VCaP (cell line): Measurements from ENCODE around the gene C12orf60.
A peak's percentile ranks its signal among the peaks of the same experiment; 100 is the strongest.

Experiments
- H3K27ac ChIP-seq: fragments of 450-650 bp; 2 replicates; pipeline ENCODE4 v1.5.1; 2017
- TF ChIP-seq, protein P1 (sequence below): fragments of 450-650 bp; conservative IDR thresholded peaks from 2 replicates; pipeline ENCODE4 v1.5.1; 2017; ENCODE audit warnings: mild to moderate bottlenecking, moderate library complexity

The C12orf60 gene

DNA sequence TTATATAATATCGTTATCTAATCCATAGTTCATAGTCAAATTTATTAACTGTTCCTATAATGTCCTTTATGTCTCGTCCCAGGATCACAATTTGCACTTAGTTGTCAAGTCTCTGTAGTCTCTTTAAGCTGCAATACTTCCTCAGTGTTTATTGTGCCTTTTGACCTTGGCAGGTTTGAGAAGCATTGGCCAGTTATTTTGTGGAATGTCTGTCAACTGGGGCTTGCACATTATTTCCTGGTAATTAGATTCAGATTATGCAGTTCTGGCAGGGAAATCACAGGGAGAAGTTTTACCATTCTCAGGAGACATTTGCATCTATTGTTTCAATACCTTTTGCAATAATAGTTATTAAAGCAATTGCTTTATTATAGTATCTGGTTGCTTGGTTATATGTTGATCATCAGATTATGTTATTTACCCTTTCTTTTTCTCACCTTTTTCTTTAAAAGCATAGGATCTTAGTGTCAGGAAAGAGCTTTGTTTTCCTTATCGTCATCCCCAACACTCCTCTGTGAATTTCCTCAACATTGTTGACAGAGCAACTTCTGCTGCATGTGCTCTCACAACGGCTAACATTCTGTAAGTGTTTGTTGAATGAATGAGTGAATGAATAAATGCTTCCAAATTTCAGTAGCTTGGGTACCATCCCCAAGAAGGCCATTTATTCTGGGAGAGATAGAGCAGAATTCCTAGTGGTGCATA lies 43.6 kb downstream of the C12orf60 start:
- TF ChIP-seq, protein P1, sequence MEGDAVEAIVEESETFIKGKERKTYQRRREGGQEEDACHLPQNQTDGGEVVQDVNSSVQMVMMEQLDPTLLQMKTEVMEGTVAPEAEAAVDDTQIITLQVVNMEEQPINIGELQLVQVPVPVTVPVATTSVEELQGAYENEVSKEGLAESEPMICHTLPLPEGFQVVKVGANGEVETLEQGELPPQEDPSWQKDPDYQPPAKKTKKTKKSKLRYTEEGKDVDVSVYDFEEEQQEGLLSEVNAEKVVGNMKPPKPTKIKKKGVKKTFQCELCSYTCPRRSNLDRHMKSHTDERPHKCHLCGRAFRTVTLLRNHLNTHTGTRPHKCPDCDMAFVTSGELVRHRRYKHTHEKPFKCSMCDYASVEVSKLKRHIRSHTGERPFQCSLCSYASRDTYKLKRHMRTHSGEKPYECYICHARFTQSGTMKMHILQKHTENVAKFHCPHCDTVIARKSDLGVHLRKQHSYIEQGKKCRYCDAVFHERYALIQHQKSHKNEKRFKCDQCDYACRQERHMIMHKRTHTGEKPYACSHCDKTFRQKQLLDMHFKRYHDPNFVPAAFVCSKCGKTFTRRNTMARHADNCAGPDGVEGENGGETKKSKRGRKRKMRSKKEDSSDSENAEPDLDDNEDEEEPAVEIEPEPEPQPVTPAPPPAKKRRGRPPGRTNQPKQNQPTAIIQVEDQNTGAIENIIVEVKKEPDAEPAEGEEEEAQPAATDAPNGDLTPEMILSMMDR: no peak
- H3K27ac ChIP-seq: peak overlapping the region; percentile 93

DNA sequence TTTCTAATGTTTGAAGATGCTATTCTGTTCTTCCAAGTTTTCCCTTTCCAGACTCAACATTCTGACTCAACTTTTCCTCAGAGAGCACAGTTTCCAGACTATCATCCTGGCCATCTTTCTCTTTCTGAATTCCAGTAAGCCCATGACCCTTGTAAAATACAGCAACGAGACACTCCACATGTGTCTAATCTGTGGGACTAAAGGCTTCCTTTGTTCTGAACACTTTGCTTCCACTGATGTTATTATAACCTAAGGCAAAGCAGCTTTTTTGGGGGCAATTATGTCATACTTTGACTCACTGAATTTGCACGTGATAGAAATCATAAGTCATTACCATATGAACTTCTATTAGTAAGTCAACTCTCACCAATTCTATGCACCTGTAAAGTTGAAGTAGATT lies 46.2 kb downstream of the C12orf60 start:
- TF ChIP-seq, protein P1: no peak
- no peak overlapping the region for H3K27ac ChIP-seq

DNA sequence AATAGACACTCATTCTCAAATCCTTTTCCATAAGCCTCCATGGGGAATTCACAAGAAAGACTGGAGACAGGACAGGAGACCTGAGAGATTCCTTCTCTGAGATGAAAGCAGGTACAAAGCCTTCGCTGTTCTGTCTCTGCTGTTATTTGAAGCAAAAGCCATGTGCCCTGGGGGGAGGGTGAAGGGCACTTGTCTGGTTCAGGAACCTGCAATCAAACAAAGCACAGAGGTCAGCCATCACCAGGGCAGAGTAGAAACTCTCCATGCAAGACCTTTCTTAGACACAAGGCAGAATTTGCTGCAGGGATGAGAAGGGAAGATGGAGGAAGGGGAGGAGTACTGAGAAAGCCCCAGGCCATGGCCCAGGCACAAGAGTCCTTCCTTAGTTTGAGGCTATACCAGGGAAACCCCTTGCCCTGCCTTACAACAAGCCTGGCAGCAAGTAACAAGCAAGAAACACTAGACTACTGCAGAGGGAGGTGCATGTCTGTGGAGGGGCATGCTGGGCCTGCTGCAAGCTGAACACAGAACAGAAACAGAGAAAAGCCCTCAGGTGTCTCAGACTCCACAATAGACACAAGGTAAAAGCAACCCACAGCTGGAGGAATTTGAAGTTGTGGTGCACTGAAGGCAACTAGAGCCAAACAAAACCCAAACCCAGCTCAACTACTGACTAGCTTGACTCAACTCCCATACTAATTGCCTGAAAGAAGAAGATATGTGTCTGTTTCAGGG lies 47.6 kb downstream of the C12orf60 start:
- H3K27ac ChIP-seq: no peak overlapping the region
- TF ChIP-seq, protein P1: no peak

DNA sequence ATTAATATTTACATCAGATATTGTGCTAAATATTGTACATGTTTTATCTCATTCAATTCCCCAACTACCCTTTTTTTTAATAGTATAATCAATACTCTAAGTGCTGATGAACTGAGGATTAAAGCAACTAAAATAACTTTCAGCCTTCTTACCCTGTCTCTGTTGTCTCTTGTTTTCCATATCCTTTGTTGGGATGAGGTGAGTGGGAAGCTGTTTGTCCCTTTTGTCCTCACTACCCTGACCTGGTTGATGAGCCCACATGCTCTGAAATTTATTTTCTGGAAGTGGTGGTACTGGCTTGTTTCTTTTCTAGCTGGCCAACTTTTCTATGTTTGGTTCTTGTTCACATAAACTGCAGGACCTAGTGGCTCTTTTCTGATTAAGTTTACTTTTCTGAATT lies 49.4 kb downstream of the C12orf60 start:
- TF ChIP-seq, protein P1: no peak
- H3K27ac ChIP-seq: no peak overlapping the region

DNA sequence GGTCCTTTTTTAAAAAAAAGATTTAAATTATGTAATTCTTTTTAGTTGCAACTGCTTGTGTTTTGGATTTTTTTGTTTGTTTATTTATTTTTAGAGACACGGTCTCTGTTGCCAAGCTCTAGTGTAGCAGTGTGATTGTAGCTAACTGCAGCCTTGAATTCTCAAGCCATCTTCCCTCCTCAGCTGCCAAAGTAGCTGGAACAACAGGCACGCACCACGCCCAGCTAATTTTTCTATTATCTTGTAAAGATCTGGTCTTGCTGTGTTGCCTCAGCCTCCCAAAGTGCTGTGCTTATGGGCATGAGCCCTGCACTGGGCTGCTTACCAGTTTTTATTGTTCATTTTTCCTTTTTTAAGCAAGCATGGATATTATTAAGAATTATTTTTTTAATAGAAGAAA lies 50.5 kb downstream of the C12orf60 start:
- no peak overlapping the region for H3K27ac ChIP-seq
- TF ChIP-seq, protein P1: no peak

DNA sequence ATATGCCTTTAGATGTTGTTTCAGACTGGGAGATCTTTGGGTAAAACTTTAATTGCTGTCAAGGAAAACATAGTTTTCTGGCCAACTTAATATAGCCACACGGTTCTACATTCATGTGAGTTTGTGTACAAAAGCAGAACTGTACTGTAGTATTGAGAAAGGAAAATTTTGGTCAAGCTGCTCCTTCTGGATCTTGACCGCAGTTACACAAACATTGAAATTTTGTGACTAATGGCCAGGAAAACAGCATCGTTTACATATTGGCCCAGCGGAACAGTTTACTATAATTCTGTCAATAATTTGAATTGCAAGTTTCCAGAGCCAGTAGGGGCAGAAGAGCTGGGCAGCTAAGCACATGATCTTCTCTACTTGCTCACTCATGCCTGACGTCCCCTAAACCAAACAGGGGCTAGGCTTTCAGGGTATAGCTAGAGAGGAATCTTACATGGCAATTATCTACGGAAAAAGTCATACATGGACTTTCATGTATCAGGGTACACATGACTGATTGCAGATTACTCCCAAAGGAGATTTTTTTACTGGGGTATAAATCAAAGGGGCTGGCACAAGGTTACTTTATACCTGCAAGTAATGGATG lies 51.2 kb downstream of the C12orf60 start:
- H3K27ac ChIP-seq: no peak overlapping the region
- TF ChIP-seq, protein P1: no peak

DNA sequence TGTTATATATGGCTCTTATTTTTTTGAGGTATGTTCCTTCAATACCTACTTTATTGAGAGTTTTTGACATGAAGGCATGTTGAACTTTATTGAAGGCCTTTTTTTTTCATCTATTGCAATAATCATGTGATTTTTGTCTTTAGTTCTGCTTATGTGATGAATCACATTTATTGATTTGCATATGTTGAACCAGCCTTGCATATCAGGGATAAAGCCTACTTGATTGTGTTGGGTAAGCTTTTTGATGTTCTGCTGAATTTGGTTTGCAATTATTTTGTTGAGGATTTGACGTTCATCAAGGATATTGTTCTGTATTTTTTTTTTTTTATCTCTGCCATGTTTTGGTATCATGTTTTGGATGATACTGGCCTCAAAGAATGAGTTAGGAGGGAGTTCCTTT lies 55.0 kb downstream of the C12orf60 start:
- H3K27ac ChIP-seq: no peak overlapping the region
- TF ChIP-seq, protein P1: no peak
